Tongue (tissue), 2 donors: ENCODE results near the gene NCOA3. TPM values are rescaled to one million over a fixed set of nuclear protein-coding genes. Genes with fewer than 3 reads are reported as not detected.
"Not testable (repeated sequence)": the region's sequence is repeated elsewhere in the genome, so short reads cannot be mapped to it uniquely, and the experiment has no call there.

ENCODE experiments used
- DNase-seq: peaks from one replicate; pipeline ENCODE4 v3.0.0-alpha.2; 2015
- total RNA-seq: library from RNA; depleted of rRNA; stranded (reverse); fragments of >200 nt; gene quantifications from one replicate; pipeline ENCODE4 v1.2.3, GENCODE V29; 2014

NCOA3 gene
- total RNA-seq, 1 donor from 2014 or later = 35.8 TPM

DNA sequence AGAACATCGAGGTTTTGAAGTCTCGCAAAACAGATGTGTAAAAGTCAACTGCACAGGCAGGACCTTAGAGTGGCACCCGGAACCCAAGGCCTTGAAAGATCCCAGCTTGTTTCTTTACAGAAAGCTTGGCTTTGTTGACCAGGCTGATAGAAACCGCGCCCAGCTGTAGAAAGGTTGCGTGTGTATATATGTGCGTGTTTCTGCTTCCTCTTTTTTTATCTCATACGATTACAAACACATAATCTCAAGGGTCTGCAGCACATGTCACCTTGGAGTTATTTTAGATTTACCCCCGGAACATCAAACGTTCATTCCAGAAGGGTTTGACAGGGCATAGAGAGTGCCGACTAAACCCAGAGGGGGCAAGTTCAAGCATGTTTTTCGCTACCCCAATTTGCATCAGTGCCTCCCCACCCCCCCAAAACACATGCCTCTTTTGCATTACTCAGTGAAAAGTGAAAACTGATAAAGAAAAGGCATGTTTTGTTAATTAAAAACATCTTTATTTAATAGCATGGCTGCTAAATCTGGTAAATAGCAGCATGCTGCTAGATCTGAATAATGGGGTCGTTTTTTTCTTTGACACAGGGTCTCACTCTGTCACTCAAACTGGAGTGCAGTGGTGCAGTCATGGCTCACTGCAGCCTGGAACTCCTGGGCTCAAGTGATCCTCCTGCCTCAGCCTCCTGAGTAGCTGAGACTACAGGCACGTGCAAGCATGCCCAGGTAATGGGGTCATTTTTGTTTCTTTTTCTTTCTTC is 33.2 kb upstream of the NCOA3 start:
- DNase-seq = no peak

DNA sequence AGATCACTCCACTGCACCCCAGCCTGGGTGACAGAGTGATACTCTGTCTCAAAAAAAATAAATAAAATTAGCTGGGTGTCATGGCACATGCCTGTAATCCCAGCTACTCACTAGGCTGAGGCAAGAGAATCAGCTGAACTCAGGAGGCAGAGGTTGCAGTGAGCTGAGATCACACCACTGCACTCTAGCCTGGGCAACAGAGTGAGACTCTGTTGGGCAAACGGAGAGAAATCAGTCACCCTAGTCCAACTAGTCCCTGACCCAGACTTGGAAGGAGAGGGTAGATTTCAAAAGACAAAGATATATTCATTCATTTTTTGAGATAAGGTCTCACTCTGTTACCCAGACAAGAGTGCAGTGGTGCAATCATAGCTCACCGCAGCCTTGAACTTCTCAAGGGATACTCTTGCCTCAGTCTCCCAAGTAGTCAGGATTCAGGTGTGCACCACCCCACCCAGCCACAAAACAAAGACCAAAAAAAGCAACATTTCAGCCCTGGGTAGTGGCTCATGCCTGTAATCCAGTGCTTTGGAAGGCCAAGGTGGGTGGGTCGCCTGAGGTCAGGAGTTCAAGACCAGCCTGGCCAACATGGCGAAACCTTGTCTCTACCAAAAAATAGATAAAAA is 26.2 kb upstream of the NCOA3 start:
- DNase-seq = no peak

DNA sequence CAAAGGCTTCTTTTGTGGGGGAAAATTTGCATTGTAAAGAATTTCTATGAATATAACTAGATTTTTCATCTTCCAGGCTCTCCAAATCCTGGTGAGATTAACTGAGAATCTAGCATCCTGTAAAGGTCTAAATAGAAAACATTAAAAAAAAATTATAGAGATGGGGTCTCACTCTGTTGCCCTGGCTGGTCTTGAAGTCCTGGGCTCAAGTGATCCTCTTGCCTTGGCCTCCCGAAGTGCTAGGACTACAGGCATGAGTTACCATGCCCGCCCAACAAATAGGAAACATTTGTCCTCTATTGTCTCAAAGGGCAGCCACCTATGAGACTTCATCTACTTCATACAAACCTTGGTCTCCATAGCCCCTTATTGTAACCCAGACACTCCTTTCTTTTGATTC is 25.2 kb upstream of the NCOA3 start:
- DNase-seq = no peak

DNA sequence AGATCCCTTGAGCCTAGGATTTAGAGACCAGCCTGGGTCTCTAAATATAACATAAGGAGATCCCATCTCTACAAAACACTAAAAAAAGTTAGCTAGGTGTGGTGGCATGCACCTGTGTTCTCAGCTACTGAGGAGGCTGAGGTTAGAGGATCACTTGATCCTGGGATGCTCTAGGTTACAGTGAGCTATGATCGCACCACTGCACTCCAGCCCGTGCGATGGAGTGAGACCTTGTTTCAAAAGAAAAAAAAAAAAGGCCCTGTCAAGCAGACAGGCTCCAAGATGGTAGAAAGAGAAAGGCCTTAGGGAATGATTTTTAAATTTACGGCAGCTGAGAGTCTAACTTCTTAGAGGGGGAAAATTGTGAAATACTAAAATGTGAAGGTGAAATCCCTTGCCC is 22.6 kb upstream of the NCOA3 start:
- DNase-seq = no peak

DNA sequence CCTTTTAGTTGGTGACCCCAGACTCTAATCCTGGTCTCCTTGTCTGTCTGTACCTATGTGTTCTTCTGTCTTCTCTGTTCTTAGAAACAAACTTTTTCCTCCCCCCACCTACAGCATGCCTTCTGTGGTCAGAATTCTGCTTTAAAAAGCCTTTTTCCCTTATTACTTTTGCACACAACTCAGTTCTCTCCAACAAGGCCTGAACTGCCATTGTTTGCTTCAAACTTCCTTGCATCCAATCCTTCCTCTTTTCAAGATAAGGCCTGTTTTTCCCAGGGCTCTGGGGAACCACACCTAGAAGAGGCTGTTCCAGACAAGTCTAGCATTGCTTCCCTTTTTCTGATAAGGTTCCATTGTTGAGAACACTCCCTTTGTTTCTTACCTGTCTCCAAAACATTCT is 22.2 kb upstream of the NCOA3 start:
- DNase-seq = no peak

DNA sequence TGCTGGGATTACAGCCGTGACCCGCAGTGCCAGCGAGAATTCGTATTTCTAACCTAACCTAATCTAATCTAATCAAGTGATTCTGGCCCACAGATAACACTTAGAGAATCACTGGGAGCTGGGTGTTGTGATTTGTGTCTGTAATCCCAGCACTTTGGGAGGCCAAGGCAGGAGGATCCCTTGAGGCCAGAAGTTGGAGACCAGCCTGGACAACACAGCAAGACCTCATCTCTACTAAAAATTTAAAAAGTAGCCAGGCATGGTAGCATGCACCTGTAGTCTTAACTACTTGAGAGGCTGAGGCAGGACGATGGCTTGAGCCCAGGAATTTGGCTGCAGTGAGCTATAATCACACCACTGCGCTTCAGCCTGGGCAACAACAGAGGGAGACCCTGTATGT is 21.4 kb upstream of the NCOA3 start:
- no peak for DNase-seq

DNA sequence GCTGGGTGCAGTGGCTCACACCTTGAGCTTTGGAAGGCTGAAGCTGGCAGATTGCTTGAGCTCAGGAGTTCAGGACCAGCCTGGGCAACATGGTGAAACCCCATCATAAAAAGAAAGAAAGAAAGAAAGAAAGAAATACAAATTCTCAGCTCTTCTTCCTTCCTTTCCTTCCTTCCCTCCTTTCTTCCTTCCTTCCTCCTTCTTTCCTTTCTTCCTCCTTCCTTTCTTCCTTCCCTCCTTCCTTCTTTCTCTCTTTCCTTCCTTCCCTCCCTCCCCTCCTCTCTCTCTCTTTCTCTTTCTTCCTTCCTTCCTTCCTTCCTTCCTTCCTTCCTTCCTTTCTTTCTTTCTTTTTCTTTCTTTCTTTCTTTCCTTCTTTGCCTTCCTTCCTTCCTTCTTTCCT is 21.0 kb upstream of the NCOA3 start:
- no peak for DNase-seq

DNA sequence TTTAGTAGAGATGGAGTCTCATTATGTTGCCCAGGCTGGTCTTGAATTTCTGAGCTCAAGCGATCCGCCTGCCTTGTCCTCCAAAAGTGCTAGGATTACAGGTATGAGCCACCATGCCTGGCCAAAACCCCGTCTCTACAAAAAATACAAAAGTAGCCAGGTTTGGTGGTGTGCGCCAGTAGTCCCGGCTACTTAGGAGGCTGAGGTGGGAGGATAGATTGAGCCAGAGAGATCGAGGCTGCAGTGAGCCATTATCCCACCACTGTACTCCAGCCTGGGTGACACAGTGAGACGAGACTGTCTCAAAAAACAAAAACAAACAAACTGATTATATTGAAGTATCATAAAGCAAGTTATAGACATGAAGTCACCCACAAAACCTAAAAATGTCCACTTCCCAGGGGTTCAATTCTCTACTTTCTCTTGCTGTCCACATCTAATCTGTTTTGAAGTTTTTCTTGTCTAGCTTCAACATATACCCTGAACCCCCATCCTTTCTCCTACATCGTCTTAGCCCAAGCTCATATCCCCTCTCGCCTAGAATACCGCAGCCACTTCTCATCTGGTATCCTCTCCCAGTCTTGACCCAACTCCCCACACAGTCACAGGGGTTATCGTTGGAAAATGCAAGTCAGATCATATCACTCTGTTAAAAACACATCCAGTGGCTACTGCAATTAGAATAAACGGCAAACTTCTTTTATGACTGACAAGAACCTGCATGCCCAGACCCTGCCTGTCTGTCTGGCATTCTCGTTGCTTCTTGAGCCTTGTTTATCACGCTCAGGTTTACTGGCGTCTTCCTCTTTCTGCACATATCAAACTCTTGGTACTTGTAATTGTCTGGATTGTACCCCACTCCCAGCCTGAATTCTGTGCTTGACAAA is 20.1 kb upstream of the NCOA3 start:
- no peak for DNase-seq

DNA sequence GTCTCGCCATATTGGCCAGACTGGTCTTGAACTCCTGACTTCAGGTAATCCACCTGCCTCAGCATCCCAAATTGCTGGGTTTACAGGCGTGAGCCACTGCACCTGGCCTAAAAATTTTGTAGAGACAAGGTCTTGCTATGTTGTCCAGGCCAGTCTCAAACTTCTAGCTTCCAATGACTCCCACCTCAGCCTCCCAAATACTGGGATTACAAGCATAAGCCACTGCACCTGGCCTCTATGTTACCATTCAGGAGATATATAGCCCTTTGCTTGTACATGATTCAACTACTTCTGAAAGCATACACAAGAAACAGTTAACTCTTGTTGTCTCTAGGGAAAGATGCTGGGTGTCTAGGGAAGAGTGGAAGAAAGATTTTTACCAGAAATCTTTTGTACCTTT is 19.0 kb upstream of the NCOA3 start:
- no peak for DNase-seq

DNA sequence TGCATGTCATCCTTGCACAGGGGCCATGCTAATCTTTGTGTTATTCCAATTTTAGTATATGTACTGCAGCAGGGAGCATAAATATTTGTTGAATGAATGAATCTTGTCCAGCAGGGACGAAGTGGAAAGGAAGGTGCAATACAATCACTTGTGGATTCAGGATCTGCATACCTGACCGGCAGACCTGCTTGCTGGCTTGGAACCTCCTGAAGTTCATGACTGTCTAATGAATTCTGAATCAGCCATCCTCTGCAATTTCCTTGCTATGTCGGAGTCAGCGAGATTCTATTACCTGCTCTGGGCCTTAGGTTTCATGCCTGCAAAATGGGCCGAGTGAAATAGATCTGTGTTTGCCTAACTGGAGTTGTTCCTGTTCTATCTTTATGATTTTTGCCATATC is 17.4 kb upstream of the NCOA3 start:
- DNase-seq = no peak

DNA sequence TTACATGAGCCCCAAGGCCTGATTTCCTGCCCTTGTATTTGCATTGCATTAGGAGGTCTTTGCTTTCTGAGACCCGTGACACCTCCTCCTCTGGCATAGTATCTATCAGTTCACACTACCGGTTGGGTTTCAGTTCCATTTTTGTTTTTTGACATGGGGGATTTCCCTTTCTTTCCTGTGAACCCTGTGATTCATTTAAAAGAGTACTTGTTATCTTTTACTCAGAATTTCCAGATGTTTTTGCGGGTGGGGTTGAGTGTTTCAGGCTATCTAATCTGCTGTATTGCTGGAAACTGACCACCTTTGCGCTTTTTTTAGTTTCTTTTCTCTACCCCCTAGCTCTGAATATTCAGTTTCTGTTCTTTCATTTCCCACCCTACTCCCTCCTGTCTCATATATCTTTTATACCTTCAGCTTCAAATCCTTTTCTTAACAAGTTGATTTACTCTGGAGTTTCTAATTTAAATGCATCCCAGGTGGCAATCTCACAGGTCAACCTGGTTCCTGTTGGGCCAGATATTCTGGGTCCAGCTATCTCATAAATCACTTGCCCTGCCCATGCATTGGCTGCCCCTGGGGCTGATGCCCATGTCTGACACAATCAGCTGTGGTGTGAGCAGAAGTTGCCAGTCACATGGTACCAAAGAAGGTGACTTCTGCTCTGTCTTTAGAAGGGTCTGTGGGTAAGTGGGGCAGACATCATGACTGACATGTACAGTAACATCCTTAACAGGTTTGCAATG is 14.3 kb upstream of the NCOA3 start:
- DNase-seq = no peak

DNA sequence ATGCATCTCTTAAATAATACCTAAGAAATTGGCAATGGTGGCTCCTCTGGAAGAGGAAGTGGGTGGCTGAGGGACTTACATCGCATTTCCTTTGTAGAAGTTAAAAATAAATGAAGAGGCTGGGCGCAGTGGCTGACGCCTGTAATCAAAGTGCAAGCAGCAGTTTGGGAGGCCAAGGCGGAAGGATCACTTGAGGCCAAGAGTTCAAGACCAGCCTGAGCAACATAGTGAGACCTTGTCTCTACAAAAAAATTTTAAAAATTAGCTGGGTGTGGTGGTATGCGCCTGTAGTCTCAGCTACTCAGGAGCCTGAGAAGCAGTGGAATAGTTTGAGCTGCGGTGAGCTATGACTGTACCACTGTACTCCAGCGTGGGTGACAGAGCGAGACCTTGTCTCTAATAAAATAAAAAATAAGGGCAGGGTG is 12.2 kb upstream of the NCOA3 start:
- DNase-seq = no peak

DNA sequence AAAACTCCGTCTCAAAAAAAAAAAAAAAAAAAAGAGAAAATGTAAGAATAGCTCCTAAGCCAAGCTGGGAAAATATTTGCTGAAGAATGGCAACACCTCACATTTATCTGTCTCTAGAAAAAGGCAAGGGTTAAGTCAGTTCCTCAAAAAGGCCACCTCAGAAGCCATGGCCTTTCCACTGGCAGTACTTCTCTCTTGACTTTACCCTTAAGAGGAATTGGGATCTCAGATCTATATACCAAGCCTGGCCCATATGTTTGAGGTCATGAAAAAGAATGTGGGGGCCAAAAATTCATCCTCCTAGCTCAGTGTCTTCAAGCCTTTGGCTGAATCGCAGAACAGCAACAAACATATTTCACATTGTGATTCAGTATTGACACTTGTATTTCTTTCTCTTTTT is 10.9 kb upstream of the NCOA3 start:
- no peak for DNase-seq

DNA sequence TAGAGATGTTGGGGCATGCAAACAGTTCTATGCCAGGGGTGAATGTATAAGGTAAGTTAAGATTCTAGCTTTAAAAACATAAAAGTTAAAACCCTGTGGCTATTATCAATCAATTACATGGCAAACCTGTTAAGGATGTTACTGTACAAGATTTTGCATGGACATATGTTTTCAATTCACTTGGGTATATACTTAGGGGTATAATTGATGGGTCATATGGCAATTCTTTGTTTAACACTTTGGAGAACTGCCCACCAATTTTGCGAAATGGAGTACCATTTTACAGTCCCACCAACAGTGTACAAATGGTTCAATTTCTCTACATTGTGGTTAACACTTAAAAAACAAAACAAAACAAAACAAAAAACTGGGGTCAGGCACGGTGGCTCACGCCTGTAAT is 9.4 kb upstream of the NCOA3 start:
- no peak for DNase-seq

DNA sequence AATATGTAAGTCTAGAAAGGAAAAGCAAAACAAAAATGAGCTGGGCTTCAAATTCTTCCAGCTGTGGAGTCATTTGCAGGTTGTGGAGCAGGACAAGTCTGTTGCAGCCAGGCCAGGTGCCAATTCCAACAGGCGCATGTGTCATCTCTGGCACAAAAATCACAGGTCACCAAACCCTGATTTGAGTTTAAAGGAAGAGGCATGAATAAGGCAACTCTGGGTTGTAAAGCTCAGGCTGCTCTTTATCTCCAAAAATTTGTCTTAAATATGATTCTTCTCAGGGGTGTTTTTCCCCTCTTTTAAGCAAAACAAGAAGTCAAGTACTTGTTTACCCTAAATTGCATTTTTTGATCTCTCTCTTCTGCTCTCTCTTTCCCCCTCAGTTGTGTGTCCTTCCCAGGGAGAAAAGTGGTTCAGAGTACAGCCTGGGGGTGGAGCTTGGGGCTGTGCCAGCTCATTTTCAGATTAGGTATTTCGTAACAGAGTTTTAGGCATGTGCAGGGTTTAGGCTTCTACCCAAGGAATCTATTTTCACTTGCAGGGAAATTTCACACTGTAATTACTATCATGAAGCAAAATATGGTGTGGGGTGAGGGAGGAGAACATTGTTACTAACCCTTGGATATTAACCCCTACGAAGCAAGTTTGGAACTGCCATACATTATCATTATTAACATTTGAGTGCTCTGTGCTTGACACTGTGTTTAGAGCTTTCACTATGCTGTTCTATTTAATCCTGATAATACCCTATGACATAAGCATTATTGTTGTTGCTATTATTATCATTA is 8.3 kb upstream of the NCOA3 start:
- peak; percentile 86 for DNase-seq

DNA sequence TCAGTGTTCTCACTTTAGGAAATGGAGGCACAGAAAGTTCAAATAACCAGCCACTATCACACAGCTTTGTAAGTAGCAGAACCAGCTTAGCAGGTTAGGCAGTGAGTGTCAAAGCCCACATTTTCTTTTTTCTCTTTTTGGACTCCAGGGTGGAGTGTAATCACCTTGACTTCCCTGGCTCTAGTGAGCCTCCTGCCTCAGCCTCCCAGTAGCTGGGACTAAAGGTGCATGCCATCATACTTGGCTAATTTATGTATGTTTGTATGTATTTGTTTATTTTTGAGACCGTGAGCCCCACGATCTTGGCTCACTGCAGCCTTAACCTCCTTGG is 7.8 kb upstream of the NCOA3 start:
- no peak for DNase-seq

DNA sequence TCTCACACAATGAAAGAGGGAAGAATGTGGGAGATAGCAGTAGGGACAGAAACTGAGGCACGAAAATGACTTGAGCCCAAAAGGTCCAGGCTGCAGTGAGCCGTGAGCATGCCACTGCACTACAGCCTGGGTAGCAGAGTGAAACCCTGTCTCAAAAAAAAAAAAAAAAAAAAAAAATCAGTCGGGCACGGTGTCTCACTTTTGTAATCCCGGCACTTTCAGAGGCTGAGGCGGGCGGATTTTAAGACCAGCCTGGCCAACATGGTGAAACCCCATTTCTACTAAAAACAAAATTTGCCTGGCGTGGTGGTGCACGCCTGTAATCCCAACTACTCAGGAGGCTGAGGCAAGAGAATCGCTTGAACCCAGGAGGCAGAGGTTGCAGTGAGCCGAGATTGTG is 7.1 kb upstream of the NCOA3 start:
- DNase-seq = not testable (repeated sequence)

DNA sequence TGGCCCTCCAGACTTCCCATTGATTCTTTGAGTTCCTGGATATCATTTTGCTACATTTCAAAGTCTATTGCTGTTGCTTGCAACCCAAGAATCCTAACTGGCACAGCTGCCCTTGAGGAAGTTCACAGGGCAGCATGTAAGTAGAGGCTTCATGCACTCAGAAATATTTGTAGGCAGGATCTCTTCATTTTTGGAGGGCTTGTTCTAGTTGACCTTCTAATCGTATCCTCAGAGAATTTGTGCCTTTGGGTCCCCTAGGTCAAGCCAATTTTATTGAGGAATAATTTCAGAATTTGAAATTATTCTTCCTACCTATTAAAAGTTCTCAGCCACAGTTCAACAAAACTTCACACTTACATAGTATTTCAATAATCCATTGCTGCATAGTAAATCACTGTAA is 5.6 kb upstream of the NCOA3 start:
- no peak for DNase-seq

DNA sequence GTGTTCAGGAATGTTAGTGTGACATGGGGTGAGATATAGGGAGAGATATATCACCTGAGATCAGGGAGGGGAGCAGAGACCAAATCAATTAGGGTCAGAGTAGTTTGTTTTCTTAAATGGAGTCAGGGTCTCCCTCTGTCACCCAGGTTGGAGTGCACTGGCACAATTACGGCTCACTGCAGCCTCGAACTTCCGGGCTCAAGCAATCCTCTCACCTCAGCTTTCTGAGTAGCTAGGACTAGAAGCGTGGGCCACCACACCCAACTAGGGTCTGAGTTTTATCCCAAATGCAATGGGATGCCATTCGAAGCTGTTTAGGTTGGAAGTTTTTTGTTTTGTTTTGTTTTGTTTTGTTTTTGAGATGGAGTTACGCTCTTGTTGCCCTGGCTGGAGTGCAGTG is 3.1 kb upstream of the NCOA3 start:
- DNase-seq = no peak

DNA sequence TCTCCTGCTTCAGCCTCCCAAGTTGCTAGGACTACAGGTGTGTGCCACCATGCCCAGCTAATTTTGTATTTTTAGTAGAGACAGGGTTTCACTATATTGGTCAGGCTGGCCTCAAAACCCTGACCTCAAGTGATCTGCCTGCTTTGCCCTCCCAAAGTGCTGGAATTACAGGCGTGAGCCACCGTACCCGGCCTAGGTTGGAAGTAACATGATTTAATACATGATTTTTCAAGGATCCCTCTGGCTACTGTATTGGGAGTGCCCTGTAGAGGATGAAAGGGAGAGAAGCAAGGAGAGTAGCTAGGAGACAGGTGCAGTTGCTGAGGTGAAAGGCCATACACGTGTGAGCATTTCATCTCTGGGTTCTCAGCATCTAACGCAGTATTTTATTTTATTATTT is 2.6 kb upstream of the NCOA3 start:
- DNase-seq = no peak

DNA sequence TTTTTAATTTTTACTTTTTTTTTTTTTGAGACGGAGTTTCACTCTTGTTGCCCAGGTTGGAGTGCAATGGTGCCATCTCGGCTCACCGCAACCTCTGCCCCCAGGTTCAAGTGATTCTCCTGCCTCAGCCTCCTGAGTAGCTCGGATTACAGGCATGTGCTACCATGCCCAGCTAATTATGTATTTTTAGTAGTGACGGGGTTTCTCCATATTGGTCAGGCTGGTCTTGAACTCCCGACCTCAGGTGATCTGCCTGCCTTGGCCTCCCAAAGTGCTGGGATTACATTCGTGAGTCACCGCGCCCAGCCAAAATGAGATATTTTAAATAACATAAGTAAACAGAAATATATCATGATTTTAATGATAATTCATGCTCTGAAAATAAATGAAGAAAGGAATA is 1.6 kb upstream of the NCOA3 start:
- not testable (repeated sequence) for DNase-seq

DNA sequence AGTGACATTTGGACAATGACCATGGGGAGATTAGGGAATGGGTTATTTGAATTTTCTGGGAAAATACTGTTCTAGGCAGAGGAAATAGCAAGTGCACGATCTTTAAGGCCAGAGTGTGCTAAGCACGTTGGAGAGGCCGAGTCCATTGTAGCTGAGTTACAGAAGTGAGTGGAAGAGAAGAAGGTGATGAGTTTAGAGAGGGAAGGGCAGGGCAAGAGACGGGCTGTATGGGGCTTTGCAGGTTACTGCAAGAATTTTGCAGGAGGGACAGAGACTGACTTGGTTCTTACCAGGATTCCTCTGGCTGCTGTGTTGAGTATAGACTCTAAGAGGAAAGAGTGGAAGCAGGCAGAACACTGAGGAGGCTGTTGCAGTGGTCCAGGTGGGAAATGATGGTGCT is 1.1 kb upstream of the NCOA3 start:
- DNase-seq = no peak
